Esophagus (tissue), 2 donors: Measurements from ENCODE around the gene BTBD9. TPM values are rescaled to one million over a fixed set of nuclear protein-coding genes. Genes with fewer than 3 reads are reported as not detected.
A peak's percentile ranks its signal among the peaks of the same experiment; 100 is the strongest.

Experiments used
- H3K27ac ChIP-seq, 2 donors: one replicate each; pipeline ENCODE4 v1.5.1; 2013; ENCODE audit warnings: low read depth in 2 of 2, mild to moderate bottlenecking in 2 of 2, inconsistent platforms in 1 of 2, low read length in 1 of 2, moderate library complexity in 1 of 2
- H3K27me3 ChIP-seq, 2 donors: one replicate each; pipeline ENCODE4 v1.6.1; 2013; ENCODE audit warnings: low read length in 2 of 2, control low read depth in 1 of 2, mild to moderate bottlenecking in 1 of 2; ENCODE audit not compliant: insufficient read depth in 2 of 2, control insufficient read depth in 1 of 2
- H3K36me3 ChIP-seq, 2 donors: one replicate each; pipeline ENCODE4 v1.6.1; 2013; ENCODE audit warnings: low read length in 1 of 2; ENCODE audit not compliant: control insufficient read depth in 2 of 2, insufficient read depth in 2 of 2
- H3K4me1 ChIP-seq, 2 donors: one replicate each; pipeline ENCODE4 v1.6.1; 2013; ENCODE audit warnings: low read length in 1 of 2; ENCODE audit not compliant: control insufficient read depth in 2 of 2, insufficient read depth in 2 of 2
- H3K4me3 ChIP-seq, 2 donors: one replicate each; pipeline ENCODE4 v1.5.1; 2013; ENCODE audit warnings: low read length in 2 of 2, mild to moderate bottlenecking in 2 of 2, low read depth in 1 of 2, moderate library complexity in 1 of 2
- H3K9me3 ChIP-seq, 2 donors: one replicate each; pipeline ENCODE4 v1.6.1; 2013; ENCODE audit warnings: mild to moderate bottlenecking in 2 of 2, low read depth in 1 of 2, low read length in 1 of 2, moderate library complexity in 1 of 2; ENCODE audit not compliant: control insufficient read depth in 2 of 2, insufficient read depth in 1 of 2
- WGBS, 2 donors: extraction: QIAGEN DNeasy Blood & Tissue Kit; methylation state at CpG; one replicate each; pipeline ENCODE4 v1.1.7; 2013; 5-methylcytosine and 5-hydroxymethylcytosine counted together
- polyA plus RNA-seq, 2 donors: library from polyadenylated mRNA; stranded (reverse); fragments of 200-250 nt; gene quantifications; one replicate each; pipeline ENCODE4 v1.2.3, GENCODE V29; 2013
- donor health status: healthy with polysubstance abuse.
- donor health status: Bipolar disorder and iron deficiency.

The BTBD9 gene
- polyA plus RNA-seq, 2 donors, result 3.2 to 3.8 TPM

DNA sequence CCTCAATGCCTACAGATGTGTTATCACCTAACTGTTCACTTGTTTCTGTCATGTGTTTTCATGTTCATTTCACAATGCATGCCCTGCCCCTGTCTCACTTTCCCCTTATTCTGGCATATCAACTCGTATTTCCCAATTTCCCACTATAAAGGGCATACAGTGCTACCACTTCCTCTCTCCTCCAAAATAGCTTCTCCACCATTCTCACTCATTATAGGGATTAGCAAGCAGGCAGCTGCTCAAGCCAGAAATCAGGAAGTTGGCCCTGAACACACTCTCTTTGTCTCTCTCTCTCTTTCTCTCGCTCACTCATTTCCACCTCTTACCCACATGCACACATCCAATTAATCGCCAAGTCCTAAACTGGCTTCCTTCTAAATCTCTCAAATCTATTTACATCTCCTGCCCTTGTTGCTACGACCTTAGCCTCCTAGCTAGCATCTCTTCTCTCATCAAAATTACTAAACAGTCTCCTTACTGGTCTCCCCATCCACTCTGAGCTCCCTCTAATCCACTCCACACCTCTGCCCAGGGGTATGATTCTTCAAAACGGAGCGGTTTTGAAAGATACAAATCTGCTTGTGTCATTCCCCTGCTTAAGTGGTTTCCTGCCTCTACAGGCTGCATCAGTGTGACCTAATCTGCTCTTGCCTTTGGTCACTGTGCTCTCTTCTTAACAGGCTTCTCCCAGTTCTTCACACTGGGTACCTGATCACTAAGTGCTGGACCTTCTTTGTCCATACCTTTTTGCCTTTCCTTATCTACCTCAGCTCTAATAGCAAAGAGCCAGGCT is 196.2 kb downstream of the BTBD9 start:
- no peaks in the 10 kb centered on the region for H3K4me1 ChIP-seq
- no peak overlapping the region for H3K4me3 ChIP-seq
- no peak overlapping the region for H3K27ac ChIP-seq
- 52 to 64% methylated on average over 6 of the region's 6 CpGs for WGBS, 2 donors
- H3K9me3 ChIP-seq, result no peaks in the 10 kb centered on the region
- no peaks in the 10 kb centered on the region for H3K27me3 ChIP-seq
- H3K36me3 ChIP-seq, result no peaks in the 10 kb centered on the region

DNA sequence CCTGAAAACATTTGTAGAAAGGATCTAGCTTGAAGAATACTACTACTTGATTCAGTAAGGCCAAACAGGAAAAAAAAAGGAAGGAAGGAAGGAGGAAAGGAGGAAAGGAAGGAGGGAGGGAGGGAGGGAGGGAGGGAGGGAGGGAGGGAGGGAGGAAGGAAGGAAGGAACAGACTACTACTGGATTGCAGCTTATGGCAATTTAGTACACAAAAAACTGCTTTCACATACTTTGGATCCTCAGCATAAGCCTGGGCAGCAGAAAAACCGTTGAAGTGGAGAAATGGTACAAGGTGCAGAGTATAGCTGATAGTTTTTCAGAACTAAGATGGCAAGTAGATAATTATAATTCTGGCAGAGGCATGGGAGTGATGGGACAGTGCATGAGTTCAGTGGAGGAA is 201.6 kb downstream of the BTBD9 start:
- Histone ChIP-seq H3K9me3 (no peaks in the 10 kb centered on the region), H3K4me3 (no peak overlapping the region), H3K36me3 (no peaks in the 10 kb centered on the region), H3K27ac (no peak overlapping the region), H3K27me3 (no peaks in the 10 kb centered on the region), H3K4me1 (no peaks in the 10 kb centered on the region)
- WGBS, 2 donors, result 55 to 74% methylated on average over 1 of the region's 1 CpG

DNA sequence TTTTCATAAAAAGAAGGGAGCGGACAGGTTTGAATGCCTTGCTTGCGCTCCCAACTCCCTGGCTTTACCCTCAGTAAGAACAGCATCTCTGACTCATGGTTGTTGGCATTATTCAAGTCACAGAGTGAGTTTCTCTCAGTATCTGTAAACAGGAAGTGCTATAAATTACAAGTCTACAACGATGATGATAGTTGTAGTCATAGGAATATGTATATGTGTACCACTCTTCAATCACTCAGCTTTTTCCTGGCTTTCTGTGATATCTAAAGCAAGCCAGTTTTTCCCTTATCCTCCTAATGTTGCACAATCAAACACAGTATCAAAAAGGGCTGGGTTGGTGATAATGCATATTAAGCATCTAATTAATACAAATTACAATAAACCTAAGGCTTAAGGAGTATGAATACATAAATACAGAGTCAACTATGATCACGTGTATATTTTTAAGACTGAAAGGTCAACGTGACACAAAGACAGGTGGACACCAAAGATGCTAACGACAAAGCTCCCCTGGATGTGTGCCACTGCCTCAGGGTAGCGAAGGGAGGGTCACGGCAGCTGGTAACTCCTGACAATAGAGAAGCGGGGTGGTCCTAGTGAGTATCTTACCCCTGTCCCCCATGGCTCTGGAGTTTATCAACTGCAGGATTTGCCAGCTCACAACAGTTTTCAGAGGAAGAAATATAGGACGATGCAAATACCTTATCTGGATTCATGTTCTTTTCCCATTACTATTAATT is 202.8 kb downstream of the BTBD9 start:
- Histone ChIP-seq H3K27me3 (no peaks in the 10 kb centered on the region), H3K27ac (peak overlapping the region in 1 of 2 donors; percentile 49), H3K9me3 (no peaks in the 10 kb centered on the region), H3K4me1 (no peaks in the 10 kb centered on the region), H3K36me3 (no peaks in the 10 kb centered on the region), H3K4me3 (no peak overlapping the region)
- whole genome bisulfite sequencing, 2 donors, result 69 to 79% methylated on average over 10 of the region's 10 CpGs

DNA sequence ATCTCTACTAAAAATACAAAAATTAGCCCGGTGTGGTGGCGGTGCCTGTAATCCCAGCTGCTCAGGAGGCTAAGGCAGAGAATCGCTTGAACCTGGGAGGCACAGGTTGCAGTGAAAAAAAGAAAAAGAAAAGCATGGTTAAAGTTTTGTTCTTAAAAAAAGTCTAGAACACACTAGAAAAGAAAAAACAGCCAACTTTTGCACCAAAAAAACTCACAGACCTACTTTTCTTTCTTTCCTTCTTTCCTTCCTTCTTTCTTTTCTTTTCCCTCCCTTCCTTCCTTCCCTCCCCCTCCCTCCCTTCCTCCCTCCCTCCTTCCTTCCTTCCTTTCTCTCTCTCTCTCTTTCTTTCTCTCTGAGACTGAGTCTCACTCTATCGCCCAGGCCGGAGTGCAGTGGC is 204.4 kb downstream of the BTBD9 start:
- no peaks in the 10 kb centered on the region for H3K36me3 ChIP-seq
- H3K4me3 ChIP-seq, result no peak overlapping the region
- H3K27me3 ChIP-seq, result no peaks in the 10 kb centered on the region
- H3K4me1 ChIP-seq, result no peaks in the 10 kb centered on the region
- no peaks in the 10 kb centered on the region for H3K9me3 ChIP-seq
- WGBS, 2 donors, result 89 to 98% methylated on average over 5 of the region's 5 CpGs
- H3K27ac ChIP-seq, result no peak overlapping the region

DNA sequence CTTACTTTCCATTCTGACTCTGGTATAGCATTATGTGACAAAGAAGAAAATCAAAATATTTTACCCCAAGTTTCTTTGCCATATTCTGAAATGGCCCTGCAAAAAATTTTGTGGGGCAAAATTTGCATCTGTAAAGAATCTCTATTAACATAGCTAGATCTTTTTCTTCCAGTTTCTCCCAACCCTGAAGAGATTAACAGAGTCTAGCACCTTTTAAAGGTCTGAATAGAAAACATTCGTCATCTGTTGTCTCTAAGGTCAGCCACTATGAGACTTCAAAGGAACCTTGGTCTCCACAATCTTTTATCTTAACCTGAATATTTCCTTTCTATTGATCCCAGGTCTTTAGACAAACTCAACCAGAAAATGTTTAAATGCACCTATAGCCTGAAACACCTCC is 205.7 kb downstream of the BTBD9 start:
- Histone ChIP-seq H3K4me1 (no peaks in the 10 kb centered on the region), H3K36me3 (no peaks in the 10 kb centered on the region), H3K9me3 (no peaks in the 10 kb centered on the region), H3K4me3 (no peak overlapping the region), H3K27me3 (no peaks in the 10 kb centered on the region), H3K27ac (no peak overlapping the region)
- WGBS, 2 donors, result 90 to 97% methylated on average over 1 of the region's 1 CpG

DNA sequence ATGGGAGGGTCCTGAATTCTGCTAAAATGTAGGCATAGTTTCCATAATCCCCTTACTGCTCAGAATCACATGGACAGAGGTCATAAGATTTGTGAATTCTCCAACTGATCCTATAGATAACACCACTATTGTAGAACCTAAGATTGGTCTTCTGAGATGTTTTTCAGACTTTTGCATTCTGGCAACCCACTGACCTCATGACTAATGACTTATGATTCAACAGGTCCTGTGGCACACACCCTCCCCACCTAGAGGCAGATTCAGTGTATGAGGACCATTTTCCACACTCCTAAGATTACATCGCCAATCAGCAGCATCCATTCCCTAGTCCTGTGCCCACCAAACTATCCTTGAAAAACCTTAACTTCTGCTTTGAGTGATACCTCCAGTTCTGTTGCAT is 207.2 kb downstream of the BTBD9 start:
- Histone ChIP-seq H3K9me3 (no peaks in the 10 kb centered on the region), H3K27me3 (no peaks in the 10 kb centered on the region), H3K4me1 (no peaks in the 10 kb centered on the region), H3K4me3 (no peak overlapping the region), H3K36me3 (no peaks in the 10 kb centered on the region), H3K27ac (no peak overlapping the region)
- 92 to 94% methylated on average over 1 of the region's 1 CpG for WGBS, 2 donors

DNA sequence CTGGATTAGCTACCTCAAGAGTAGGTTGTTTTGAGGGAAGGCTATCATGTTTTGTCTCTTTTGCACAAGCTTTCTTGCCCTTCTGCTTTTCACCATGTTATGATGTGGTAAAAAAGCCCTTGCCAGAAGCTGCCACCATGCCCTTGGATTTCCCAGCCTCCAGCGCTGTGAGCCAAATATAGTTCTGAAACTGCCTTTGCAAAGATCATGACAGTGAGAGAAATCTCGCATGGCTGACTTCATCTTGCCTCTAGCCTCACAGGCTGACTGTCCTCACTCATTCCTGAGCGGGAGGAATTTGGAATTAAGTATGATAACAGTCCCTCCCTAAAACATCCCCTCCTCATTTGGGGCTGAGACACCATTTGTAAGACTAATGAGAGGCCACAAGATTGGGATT is 207.7 kb downstream of the BTBD9 start:
- Histone ChIP-seq H3K27me3 (no peaks in the 10 kb centered on the region), H3K9me3 (no peaks in the 10 kb centered on the region), H3K36me3 (no peaks in the 10 kb centered on the region), H3K4me1 (no peaks in the 10 kb centered on the region), H3K27ac (no peak overlapping the region), H3K4me3 (no peak overlapping the region)
- 93% methylated on average over 3 of the region's 3 CpGs for WGBS, 2 donors

DNA sequence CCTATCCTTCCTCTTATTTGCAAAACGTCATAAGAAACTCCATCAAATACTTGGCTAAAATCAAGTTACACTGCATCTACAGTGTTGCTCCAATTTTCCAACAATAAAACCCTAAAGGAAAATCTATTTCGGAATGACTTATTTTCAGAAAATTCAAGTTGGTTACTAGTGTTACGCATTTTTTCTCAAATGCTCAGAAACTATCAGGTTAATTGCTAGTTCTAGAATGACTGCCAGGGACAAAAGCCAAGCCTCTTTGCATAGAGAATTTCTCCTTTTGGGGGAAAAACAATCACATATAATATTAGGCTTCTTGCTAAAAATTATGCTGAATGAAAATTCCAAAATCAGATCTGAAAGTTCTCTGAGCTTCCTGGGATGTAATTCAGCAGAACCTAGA is 210.2 kb downstream of the BTBD9 start:
- H3K9me3 ChIP-seq, result no peaks in the 10 kb centered on the region
- H3K4me1 ChIP-seq, result no peaks in the 10 kb centered on the region
- no peaks in the 10 kb centered on the region for H3K27me3 ChIP-seq
- no peak overlapping the region for H3K4me3 ChIP-seq
- H3K36me3 ChIP-seq, result no peaks in the 10 kb centered on the region
- WGBS, 2 donors, result 92 to 97% methylated on average over 3 of the region's 3 CpGs
- H3K27ac ChIP-seq, result no peak overlapping the region

DNA sequence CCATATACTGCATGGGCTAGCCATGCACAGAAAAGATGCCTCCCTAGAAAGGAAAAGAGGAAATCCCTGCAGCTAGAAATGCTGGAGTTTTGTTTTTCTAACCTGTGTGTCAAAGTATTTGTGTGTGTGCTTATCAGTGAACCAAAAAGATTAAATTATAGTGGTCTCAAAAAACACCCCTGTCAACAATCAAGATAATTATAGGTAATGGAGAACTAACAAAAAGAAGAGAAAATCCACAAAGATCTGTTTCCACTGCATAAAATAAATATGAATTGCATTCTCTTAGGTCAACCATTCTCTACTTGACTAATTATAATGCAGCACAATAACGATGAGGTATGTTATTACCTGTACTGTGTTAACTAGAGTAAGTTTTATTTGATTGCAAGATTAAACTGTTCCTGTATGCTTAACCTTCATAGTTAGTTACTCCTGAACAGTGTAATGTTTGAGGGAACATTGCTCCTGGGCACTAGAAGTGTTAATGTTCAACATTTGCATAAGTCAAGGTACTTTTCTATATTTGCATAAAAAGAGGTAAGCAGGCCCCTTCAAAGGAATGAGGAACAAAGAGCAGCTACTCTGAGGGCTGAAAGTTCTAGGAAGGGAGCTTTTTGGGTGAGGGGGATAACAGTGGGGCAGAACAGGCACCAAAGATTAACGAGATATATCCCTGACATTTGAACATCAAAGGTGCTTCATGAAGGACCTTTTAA is 212.1 kb downstream of the BTBD9 start:
- no peaks in the 10 kb centered on the region for H3K27me3 ChIP-seq
- WGBS, 2 donors, result 56 to 66% methylated on average over 2 of the region's 2 CpGs

More for the DNA sequence above, 212.1 kb downstream of the BTBD9 start:
- Histone ChIP-seq H3K4me3 (no peak overlapping the region), H3K36me3 (no peaks in the 10 kb centered on the region), H3K4me1 (no peaks in the 10 kb centered on the region), H3K9me3 (no peaks in the 10 kb centered on the region), H3K27ac (no peak overlapping the region)
